Neural crest cell (in vitro differentiated cells): ENCODE data around the gene LZTS3. TPM values are rescaled to one million over a fixed set of nuclear protein-coding genes. Genes with fewer than 3 reads are reported as not detected.

Experiments used
- DNase-seq: peaks from one replicate; pipeline ENCODE4 v3.0.0; 2021; ENCODE audit warnings: low read depth, mixed read lengths, low spot score
- H3K27ac Mint-ChIP-seq: one replicate; pipeline ENCODE4 v1.8.0; 2021; ENCODE audit warnings: mild to moderate bottlenecking, mixed read lengths; ENCODE audit not compliant: unreplicated experiment
- H3K27me3 Mint-ChIP-seq: 2 replicates; pipeline ENCODE4 v1.8.0; 2021; ENCODE audit warnings: low read depth, mild to moderate bottlenecking, mixed read lengths
- H3K36me3 Mint-ChIP-seq: 2 replicates; pipeline ENCODE4 v1.8.0; 2021; ENCODE audit warnings: low read depth, mild to moderate bottlenecking, mixed read lengths
- H3K4me1 Mint-ChIP-seq: 2 replicates; pipeline ENCODE4 v1.8.0; 2021; ENCODE audit warnings: mixed read lengths
- H3K4me3 Mint-ChIP-seq: one replicate; pipeline ENCODE4 v1.8.0; 2021; ENCODE audit warnings: mild to moderate bottlenecking, mixed read lengths
- H3K9me3 Mint-ChIP-seq: 2 replicates; pipeline ENCODE4 v1.8.0; 2021; ENCODE audit warnings: mixed read lengths
- total RNA-seq: library from RNA; stranded (reverse); gene quantifications from 2 replicates; pipeline ENCODE4 v1.2.1, GENCODE V29; 2021
- TF ChIP-seq, protein P1 (sequence below): fragments of 200-600 bp; sonication (generic); conservative IDR thresholded peaks from 2 replicates; pipeline ENCODE4 v1.5.0; 2021; ENCODE audit warnings: antibody characterized with exemption, mild to moderate bottlenecking

The LZTS3 gene
- total RNA-seq, 1 donor from 2014 or later = 10.8 TPM

DNA sequence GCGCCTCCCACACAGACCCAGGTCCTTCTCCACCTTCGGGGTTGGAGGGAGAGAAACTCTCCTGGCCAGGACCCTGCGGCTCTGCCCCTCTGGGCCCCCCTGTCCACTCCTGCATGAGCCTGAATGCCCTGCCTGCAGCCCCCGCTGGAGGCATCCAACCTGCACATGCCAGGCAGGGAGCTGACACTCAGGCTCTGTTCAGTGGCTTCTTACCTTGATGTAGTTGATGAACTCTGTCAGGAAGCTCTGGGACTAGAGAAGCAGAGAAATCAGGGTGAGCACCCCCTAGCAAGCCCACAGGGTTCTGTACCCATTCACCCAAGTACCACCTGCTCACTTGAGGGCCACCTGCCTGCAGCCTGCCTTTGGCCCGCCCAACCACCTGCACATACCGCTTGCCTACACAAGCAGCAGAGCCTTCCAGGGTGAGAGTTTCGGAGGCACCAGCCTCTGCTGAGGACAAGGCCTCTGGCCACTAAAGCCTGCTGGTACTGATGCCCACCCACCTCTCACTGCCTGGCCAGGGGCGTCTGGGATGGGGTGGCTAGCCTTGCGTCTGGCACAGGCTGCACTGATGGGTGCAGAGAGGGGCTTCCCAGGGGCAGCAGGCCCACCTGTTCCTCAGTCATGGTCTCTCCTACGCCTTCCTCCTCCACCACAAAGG lies 21.4 kb upstream of the LZTS3 start:
- peaks cover 16% of the 10 kb centered on the region for H3K36me3 Mint-ChIP-seq
- TF ChIP-seq, protein P1, sequence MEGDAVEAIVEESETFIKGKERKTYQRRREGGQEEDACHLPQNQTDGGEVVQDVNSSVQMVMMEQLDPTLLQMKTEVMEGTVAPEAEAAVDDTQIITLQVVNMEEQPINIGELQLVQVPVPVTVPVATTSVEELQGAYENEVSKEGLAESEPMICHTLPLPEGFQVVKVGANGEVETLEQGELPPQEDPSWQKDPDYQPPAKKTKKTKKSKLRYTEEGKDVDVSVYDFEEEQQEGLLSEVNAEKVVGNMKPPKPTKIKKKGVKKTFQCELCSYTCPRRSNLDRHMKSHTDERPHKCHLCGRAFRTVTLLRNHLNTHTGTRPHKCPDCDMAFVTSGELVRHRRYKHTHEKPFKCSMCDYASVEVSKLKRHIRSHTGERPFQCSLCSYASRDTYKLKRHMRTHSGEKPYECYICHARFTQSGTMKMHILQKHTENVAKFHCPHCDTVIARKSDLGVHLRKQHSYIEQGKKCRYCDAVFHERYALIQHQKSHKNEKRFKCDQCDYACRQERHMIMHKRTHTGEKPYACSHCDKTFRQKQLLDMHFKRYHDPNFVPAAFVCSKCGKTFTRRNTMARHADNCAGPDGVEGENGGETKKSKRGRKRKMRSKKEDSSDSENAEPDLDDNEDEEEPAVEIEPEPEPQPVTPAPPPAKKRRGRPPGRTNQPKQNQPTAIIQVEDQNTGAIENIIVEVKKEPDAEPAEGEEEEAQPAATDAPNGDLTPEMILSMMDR = no peak
- no peaks in the 10 kb centered on the region for H3K27me3 Mint-ChIP-seq
- H3K27ac Mint-ChIP-seq = no peak overlapping the region
- no peak overlapping the region for H3K4me3 Mint-ChIP-seq
- DNase-seq = no peak
- no peaks in the 10 kb centered on the region for H3K9me3 Mint-ChIP-seq
- no peaks in the 10 kb centered on the region for H3K4me1 Mint-ChIP-seq

DNA sequence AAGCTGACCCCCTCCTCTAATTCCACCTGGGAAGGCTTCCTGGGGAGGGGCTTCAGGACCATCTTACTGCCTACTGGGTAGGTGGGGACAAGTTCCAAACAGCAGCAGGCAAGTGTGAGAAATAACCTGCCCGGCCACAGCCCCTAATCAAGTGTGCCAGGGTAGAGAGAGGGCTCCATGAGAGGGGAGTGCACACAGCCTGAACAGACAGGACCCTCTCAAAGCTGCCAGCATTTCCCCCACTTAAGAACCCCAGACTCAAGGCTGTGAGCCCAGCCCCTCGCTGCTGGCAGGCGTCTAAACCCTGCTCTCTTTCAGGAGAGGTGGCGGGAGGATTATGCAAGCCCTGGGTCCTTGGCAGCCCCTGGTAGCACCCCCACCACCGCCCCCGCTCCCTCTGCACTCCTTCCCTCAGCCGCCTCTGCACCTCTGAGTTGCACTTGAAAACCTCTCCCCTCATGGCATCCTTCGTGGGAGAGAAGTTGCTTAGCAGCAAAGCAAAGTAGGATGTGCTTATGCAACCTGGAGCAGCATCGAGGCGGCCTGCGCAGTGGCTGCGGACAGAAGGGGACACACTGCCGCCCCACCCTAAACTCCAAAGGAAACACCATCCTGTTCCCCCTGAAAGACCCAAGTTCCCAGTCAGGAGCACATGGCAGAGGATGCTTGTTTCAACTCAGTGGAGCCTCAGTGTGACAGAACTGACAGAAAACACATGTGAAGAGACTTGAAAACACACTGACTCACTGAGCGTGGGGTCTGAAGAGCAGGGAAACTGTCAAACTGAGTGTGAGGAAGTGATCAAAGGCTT lies 20.7 kb upstream of the LZTS3 start:
- no peaks in the 10 kb centered on the region for H3K27me3 Mint-ChIP-seq
- H3K9me3 Mint-ChIP-seq = no peaks in the 10 kb centered on the region
- H3K4me3 Mint-ChIP-seq = no peak overlapping the region
- no peak overlapping the region for H3K27ac Mint-ChIP-seq
- no peak for DNase-seq
- TF ChIP-seq, protein P1 = no peak
- H3K4me1 Mint-ChIP-seq = no peaks in the 10 kb centered on the region
- H3K36me3 Mint-ChIP-seq = peaks cover 9% of the 10 kb centered on the region

DNA sequence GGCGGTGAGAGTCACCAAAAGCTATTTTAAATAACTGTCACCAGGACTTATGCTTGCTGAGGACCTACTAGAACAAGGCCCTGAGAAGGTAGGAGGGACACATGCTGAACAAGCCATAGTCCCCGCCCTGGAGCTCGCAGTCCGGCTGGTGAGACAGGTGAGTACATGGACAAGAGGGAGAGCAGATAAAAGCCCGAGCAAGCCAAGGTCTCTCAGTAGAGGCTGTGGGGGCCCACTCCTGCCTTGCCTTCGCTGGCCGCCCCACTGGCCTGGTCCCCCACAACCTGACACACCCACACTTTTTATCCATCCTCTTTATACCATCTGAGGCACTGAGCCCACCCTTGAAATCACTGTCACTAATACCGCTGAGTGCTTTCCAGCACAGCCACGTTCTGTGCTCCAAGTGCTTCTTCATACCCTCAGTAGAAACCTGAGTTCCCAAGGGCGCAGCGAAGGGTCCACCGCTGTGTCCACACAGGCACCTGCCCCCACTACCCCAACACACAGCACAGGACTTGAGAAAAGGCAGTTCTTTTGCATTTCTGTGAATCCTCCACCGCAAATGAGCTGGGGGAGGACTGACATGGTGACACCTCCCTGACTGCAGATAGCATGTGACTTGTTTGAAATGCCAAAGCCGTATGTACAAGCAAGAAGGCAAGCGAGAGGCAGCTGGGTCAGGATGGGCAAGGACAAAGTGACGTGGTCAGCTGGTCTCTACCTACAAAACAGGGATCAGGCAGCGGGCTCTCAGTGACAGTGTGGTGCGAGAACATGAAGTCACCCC lies 19.1 kb upstream of the LZTS3 start:
- Mint-ChIP-seq H3K27me3 (no peaks in the 10 kb centered on the region), H3K27ac (no peak overlapping the region), H3K4me3 (no peak overlapping the region), H3K4me1 (no peaks in the 10 kb centered on the region), H3K9me3 (no peaks in the 10 kb centered on the region), H3K36me3 (peaks cover 8% of the 10 kb centered on the region)
- TF ChIP-seq, protein P1 = no peak
- no peak for DNase-seq

DNA sequence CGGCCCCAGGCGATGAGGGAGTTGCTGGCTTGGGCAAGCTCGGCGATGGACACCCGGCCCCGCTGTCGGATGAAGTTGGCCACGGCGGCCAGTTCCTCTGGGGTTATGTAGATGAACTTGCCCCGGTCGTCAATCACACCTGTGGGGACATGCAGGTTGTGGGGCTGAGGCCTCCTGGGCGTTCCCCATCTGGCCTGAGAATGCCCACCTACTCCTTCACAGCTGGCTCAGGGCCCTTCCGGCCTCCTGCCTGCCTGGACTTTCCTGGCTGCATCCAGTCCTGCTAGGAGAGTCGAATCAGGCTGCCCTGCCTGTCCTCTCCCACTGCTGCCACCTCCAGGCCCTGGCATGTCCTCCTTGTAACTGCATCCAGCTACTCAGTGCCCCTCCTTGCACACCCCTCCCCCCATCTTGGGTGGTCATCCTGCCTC lies 17.3 kb upstream of the LZTS3 start:
- DNase-seq = no peak
- no peaks in the 10 kb centered on the region for H3K9me3 Mint-ChIP-seq
- no peak overlapping the region for H3K4me3 Mint-ChIP-seq

DNA sequence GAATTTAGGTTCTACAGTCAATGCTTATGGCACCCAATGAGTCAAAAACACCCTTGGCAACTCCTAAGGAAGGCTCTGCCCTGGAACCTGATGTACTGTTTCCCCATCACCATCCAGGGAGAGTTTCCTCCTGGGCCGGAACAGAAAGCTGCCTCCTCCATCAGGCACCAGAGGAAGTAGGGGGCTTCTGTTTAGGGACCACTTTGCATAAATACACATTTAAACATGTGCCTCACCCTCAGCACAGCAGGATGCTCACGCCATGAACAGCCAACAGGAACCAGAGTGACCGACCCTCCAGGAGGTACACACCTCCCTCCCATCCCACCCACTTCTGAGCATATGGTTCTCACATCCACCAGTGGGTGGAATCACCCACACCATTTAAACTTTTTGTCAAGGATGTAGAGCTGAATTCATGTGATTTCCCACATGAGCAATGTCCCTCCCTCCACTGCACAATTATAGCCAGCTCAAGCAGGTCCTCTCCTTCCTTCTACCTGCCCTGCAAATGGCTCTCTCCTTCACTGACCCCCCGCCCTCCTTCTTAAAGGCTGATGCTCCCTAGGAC lies 16.3 kb upstream of the LZTS3 start:
- H3K27ac Mint-ChIP-seq = no peak overlapping the region
- TF ChIP-seq, protein P1 = no peak
- no peak overlapping the region for H3K4me3 Mint-ChIP-seq
- H3K9me3 Mint-ChIP-seq = no peaks in the 10 kb centered on the region
- peaks cover 4% of the 10 kb centered on the region for H3K36me3 Mint-ChIP-seq
- H3K27me3 Mint-ChIP-seq = no peaks in the 10 kb centered on the region
- H3K4me1 Mint-ChIP-seq = no peaks in the 10 kb centered on the region
- no peak for DNase-seq

More for the DNA sequence above, 17.3 kb upstream of the LZTS3 start:
- TF ChIP-seq, protein P1 = no peak
- Mint-ChIP-seq H3K4me1 (no peaks in the 10 kb centered on the region), H3K27ac (no peak overlapping the region), H3K27me3 (no peaks in the 10 kb centered on the region), H3K36me3 (peaks cover 6% of the 10 kb centered on the region)
